Measurements from ENCODE around the gene COL27A1. TPM values are rescaled to one million over a fixed set of nuclear protein-coding genes. Genes with fewer than 3 reads are reported as not detected.
A peak's percentile ranks its signal among the peaks of the same experiment; 100 is the strongest.

Gene COL27A1
- total RNA-seq, 2 experiments from 2014 or later, result 0.87 to 1.2 TPM

DNA sequence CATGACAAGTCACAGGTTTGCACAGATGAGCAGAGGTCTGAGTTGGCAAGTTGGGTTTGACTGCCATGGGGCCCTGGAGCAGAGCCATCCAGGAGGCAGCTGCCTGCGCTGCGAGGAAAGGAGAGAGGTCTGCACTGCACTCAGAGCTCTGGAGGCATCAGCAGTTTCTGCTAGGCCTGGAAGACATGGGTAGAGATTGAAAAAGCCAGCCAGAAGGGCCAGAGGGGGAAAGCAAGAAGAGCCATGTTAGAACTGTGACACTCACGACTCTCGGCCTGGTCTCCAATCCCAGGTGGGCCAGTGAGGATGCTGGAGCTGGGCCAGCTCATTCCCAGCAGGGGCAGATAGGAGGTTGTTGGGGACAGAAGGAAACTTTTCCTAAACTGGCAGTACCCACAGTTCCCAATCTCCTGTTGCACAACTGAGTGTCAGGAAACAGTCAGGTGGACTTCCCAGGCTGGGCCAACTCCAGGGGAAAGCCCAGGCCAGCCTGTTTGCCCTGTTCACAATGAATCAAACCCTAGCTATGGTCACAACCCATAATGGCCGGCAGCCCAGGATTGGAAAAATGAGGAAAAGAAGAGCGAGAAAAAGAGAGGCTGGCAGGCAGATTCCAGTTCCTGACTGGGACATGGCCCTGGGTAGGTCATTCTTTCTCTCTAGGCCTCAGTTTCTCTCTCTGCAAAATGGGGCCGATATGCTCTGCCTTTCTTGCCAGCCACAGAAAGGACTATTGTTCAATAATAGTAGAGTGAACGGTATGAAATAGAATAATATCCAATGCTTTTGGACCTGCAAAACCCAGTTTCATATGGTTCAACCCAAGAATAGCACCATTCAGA, 159.8 kb downstream of the COL27A1 start:
- no peak overlapping the region for H3K27ac ChIP-seq (ENCODE audit: low read depth in 1 of 2, low read length in 2 of 2)
- intact Hi-C loops (cut with DNase I, micrococcal nuclease), result loop anchor here in 1 of 2 experiments (10.0 kb wide), 1 partner anchor 710 kb away; no protein-coding TSS in a partner anchor
- no peaks in the 10 kb centered on the region for H3K4me1 ChIP-seq (ENCODE audit: insufficient read depth, low read length)
- TF ChIP-seq CTCF (IDR thresholded peaks at IDR 0.05), result no peak
- Mint-ChIP-seq H3K9me3 (no peaks in the 10 kb centered on the region), H3K27me3 (peaks cover 4% of the 10 kb centered on the region), H3K4me3 (no peak overlapping the region), H3K27ac (no peak overlapping the region), H3K4me1 (ENCODE audit: low read depth) (no peaks in the 10 kb centered on the region), H3K36me3 (ENCODE audit: low read depth) (no peaks in the 10 kb centered on the region)
- no peak for ATAC-seq (ENCODE audit: poor library complexity)
- POLR2A ChIA-PET, result no interaction called here
- H3K27me3 ChIP-seq (ENCODE audit: control insufficient read depth in 1 of 2, insufficient read depth in 2 of 2, low read length in 2 of 2), result peaks cover 0 to 2% of the 10 kb centered on the region in 2 experiments
- H3K36me3 ChIP-seq (ENCODE audit: insufficient read depth, low read length), result no peaks in the 10 kb centered on the region
- no peak for DNase-seq
- no peak overlapping the region for H3K4me3 ChIP-seq (ENCODE audit: low read length)
- CTCF ChIA-PET, result no interaction called here
- H3K9me3 ChIP-seq (ENCODE audit: control insufficient read depth in 1 of 2, insufficient read depth in 1 of 2, low read length in 2 of 2), result peaks cover 0 to 5% of the 10 kb centered on the region in 2 experiments

GRCh38 chr9:114315723-114316363, 160.5 kb downstream of the COL27A1 start:
- no peak overlapping the region for H3K4me3 ChIP-seq (ENCODE audit: low read length)
- intact Hi-C loops (cut with DNase I, micrococcal nuclease), result loop anchor here in 1 of 2 experiments (10.0 kb wide), 1 partner anchor 709 kb away; no protein-coding TSS in a partner anchor
- no peaks in the 10 kb centered on the region for H3K36me3 Mint-ChIP-seq (ENCODE audit: low read depth)
- peak in 2 of 14 experiments; percentile 29 to 44 for DNase-seq
- ChIA-PET CTCF (no interaction called here), POLR2A (no interaction called here)
- H3K9me3 ChIP-seq (ENCODE audit: control insufficient read depth in 1 of 2, insufficient read depth in 1 of 2, low read length in 2 of 2), result peaks cover 0 to 5% of the 10 kb centered on the region in 2 experiments
- peaks cover 4% of the 10 kb centered on the region for H3K27me3 Mint-ChIP-seq
- TF ChIP-seq CTCF (IDR thresholded peaks at IDR 0.05), result no peak
- no peak for ATAC-seq (ENCODE audit: poor library complexity)
- H3K9me3 Mint-ChIP-seq, result no peaks in the 10 kb centered on the region
- H3K36me3 ChIP-seq (ENCODE audit: insufficient read depth, low read length), result no peaks in the 10 kb centered on the region
- H3K27me3 ChIP-seq (ENCODE audit: control insufficient read depth in 1 of 2, insufficient read depth in 2 of 2, low read length in 2 of 2), result peaks cover 0 to 2% of the 10 kb centered on the region in 2 experiments
- H3K27ac ChIP-seq (ENCODE audit: low read depth in 1 of 2, low read length in 2 of 2), result no peak overlapping the region
- H3K27ac Mint-ChIP-seq, result no peak overlapping the region
- no peak overlapping the region for H3K4me3 Mint-ChIP-seq
- H3K4me1 Mint-ChIP-seq (ENCODE audit: low read depth), result no peaks in the 10 kb centered on the region
- no peaks in the 10 kb centered on the region for H3K4me1 ChIP-seq (ENCODE audit: insufficient read depth, low read length)

- Histone ChIP-seq H3K4me1 (ENCODE audit: insufficient read depth, low read length) (no peaks in the 10 kb centered on the region), H3K27ac (ENCODE audit: low read depth in 1 of 2, low read length in 2 of 2) (no peak overlapping the region), H3K9me3 (ENCODE audit: control insufficient read depth in 1 of 2, insufficient read depth in 1 of 2, low read length in 2 of 2) (peaks cover 0 to 5% of the 10 kb centered on the region in 2 experiments), H3K27me3 (ENCODE audit: control insufficient read depth in 1 of 2, insufficient read depth in 2 of 2, low read length in 2 of 2) (peaks cover 0 to 2% of the 10 kb centered on the region in 2 experiments), H3K4me3 (ENCODE audit: low read length) (no peak overlapping the region), H3K36me3 (ENCODE audit: insufficient read depth, low read length) (no peaks in the 10 kb centered on the region)
- no peaks in the 10 kb centered on the region for H3K9me3 Mint-ChIP-seq
- H3K36me3 Mint-ChIP-seq (ENCODE audit: low read depth), result no peaks in the 10 kb centered on the region
- TF ChIP-seq CTCF (IDR thresholded peaks at IDR 0.05), result no peak
- no peaks in the 10 kb centered on the region for H3K4me1 Mint-ChIP-seq (ENCODE audit: low read depth)
- ChIA-PET POLR2A (no interaction called here), CTCF (no interaction called here)
- H3K4me3 Mint-ChIP-seq, result no peak overlapping the region
- ATAC-seq (ENCODE audit: poor library complexity) (no peak), DNase-seq (no peak)
- intact Hi-C loops (cut with DNase I, micrococcal nuclease), result loop anchor here in 1 of 2 experiments (10.0 kb wide), 1 partner anchor 708 kb away; no protein-coding TSS in a partner anchor
- H3K27me3 Mint-ChIP-seq, result peaks cover 4% of the 10 kb centered on the region
- no peak overlapping the region for H3K27ac Mint-ChIP-seq
Observed at GRCh38 chr9:114316605-114317230, 161.4 kb downstream of the COL27A1 start.
